ENCODE results near the gene GCN1.

The GCN1 gene

GRCh38 chr12:120116441-120116791 is 78.1 kb downstream of the GCN1 start, which contains the start of gene RAB35:
Gene RAB35 (minus strand): TSS chr12:120116753. CDS start chr12:120116650, 103 bp downstream.
- no peak for DNase-seq (ENCODE audit: low read depth)
- H3K4me3 ChIP-seq (ENCODE audit: low read depth, low read length): peak within 1 kb of the TSS; percentile 95
- TF ChIP-seq CTCF (IDR thresholded peaks at IDR 0.05; ENCODE audit: insufficient read depth, low read depth, low read length, missing control alignments): no peak

GRCh38 chr12:120115692-120116440 is 78.6 kb downstream of the GCN1 start:
- peak overlapping the region; percentile 90 for H3K4me3 ChIP-seq (ENCODE audit: low read depth, low read length)
- DNase-seq (ENCODE audit: low read depth): peak; percentile 73
- no peak for TF ChIP-seq CTCF (IDR thresholded peaks at IDR 0.05; ENCODE audit: insufficient read depth, low read depth, low read length, missing control alignments)

GRCh38 chr12:120115066-120115465 is 79.4 kb downstream of the GCN1 start:
- DNase-seq (ENCODE audit: low read depth): no peak

GRCh38 chr12:120110550-120111501 is 83.7 kb downstream of the GCN1 start:
- peak; percentile 79 for DNase-seq (ENCODE audit: low read depth)
- peak overlapping the region; percentile 40 for H3K4me3 ChIP-seq (ENCODE audit: low read depth, low read length)
- no peak for TF ChIP-seq CTCF (IDR thresholded peaks at IDR 0.05; ENCODE audit: insufficient read depth, low read depth, low read length, missing control alignments)

More at GRCh38 chr12:120115066-120115465, 79.4 kb downstream of the GCN1 start:
- H3K4me3 ChIP-seq (ENCODE audit: low read depth, low read length): peak overlapping the region; percentile 90
- TF ChIP-seq CTCF (IDR thresholded peaks at IDR 0.05; ENCODE audit: insufficient read depth, low read depth, low read length, missing control alignments): no peak

GRCh38 chr12:120109570-120110267 is 84.8 kb downstream of the GCN1 start:
- no peak for TF ChIP-seq CTCF (IDR thresholded peaks at IDR 0.05; ENCODE audit: insufficient read depth, low read depth, low read length, missing control alignments)
- no peak for DNase-seq (ENCODE audit: low read depth)
- H3K4me3 ChIP-seq (ENCODE audit: low read depth, low read length): no peak overlapping the region; the same call in 1 of the 2 replicates

GRCh38 chr12:120106151-120106550 is 88.4 kb downstream of the GCN1 start:
- H3K4me3 ChIP-seq (ENCODE audit: low read depth, low read length): no peak overlapping the region
- no peak for DNase-seq (ENCODE audit: low read depth)
- TF ChIP-seq CTCF (IDR thresholded peaks at IDR 0.05; ENCODE audit: insufficient read depth, low read depth, low read length, missing control alignments): no peak

All from GM12865 (cell line).